Mesothelial cell of epicardium (in vitro differentiated cells): ENCODE results near the gene CSMD2. TPM values are rescaled to one million over a fixed set of nuclear protein-coding genes. Genes with fewer than 3 reads are reported as not detected.

Experiments used
- DNase-seq, 2 experiments: peaks; one replicate each; pipeline ENCODE4 v3.0.0; 2021; ENCODE audit warnings: low spot score in 2 of 2; ENCODE audit not compliant: unreplicated experiment in 2 of 2
- H3K27ac Mint-ChIP-seq: 2 replicates; pipeline ENCODE4 v1.8.0; 2021; ENCODE audit warnings: mixed read lengths
- H3K27me3 Mint-ChIP-seq: 2 replicates; pipeline ENCODE4 v1.8.0; 2021; ENCODE audit warnings: low read depth, mixed read lengths
- H3K36me3 Mint-ChIP-seq: 2 replicates; pipeline ENCODE4 v1.8.0; 2021; ENCODE audit warnings: mixed read lengths
- H3K4me1 Mint-ChIP-seq: 2 replicates; pipeline ENCODE4 v1.8.0; 2021; ENCODE audit warnings: mixed read lengths
- H3K4me3 Mint-ChIP-seq: 2 replicates; pipeline ENCODE4 v1.8.0; 2021; ENCODE audit warnings: mild to moderate bottlenecking, moderate library complexity, mixed read lengths
- H3K9me3 Mint-ChIP-seq: 2 replicates; pipeline ENCODE4 v1.8.0; 2021; ENCODE audit warnings: mixed read lengths
- total RNA-seq: library from RNA; stranded (reverse); gene quantifications from 3 replicates; pipeline ENCODE4 v1.2.1, GENCODE V29; 2021
- TF ChIP-seq, protein P1 (sequence below): fragments of 200-600 bp; sonication (generic); IDR thresholded peaks from one replicate; pipeline ENCODE4 v1.5.0; 2021; ENCODE audit warnings: antibody characterized with exemption; ENCODE audit not compliant: unreplicated experiment

The CSMD2 gene
- total RNA-seq, 1 donor from 2014 or later, result 1.9 TPM

DNA sequence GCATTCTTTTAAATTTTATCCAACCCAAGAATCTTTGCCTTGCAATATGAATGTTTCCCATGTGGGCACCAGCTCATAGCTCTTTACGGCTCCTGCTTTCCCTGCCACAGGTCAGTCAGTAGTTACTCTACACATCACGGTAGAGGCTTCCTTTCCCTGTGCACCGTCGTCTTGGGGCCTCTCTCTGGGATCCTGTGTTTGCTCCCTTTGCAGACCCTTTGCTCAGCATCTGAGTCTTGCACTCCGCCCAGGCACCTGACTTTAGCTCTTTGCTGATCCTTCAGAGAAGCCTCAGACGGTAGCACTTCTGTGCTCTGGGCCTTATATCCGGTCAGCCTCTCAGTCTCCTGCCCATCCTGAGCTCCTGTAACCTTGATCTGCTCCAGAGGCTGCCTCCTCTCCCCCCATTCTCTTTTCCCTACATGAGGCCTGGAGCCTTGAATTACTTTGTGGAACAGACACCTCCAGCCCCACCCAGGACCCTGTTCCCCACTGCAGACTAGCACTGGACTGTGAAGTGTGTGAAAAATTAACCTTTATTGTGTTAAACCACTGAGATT, 484.7 kb downstream of the CSMD2 start:
- TF ChIP-seq, protein P1, sequence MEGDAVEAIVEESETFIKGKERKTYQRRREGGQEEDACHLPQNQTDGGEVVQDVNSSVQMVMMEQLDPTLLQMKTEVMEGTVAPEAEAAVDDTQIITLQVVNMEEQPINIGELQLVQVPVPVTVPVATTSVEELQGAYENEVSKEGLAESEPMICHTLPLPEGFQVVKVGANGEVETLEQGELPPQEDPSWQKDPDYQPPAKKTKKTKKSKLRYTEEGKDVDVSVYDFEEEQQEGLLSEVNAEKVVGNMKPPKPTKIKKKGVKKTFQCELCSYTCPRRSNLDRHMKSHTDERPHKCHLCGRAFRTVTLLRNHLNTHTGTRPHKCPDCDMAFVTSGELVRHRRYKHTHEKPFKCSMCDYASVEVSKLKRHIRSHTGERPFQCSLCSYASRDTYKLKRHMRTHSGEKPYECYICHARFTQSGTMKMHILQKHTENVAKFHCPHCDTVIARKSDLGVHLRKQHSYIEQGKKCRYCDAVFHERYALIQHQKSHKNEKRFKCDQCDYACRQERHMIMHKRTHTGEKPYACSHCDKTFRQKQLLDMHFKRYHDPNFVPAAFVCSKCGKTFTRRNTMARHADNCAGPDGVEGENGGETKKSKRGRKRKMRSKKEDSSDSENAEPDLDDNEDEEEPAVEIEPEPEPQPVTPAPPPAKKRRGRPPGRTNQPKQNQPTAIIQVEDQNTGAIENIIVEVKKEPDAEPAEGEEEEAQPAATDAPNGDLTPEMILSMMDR, result no peak
- Mint-ChIP-seq H3K4me1 (no peaks in the 10 kb centered on the region), H3K4me3 (no peak overlapping the region), H3K36me3 (no peaks in the 10 kb centered on the region), H3K27me3 (peaks cover 28% of the 10 kb centered on the region), H3K27ac (no peak overlapping the region), H3K9me3 (peaks cover 7% of the 10 kb centered on the region)
- no peak for DNase-seq

- Mint-ChIP-seq H3K36me3 (no peaks in the 10 kb centered on the region), H3K27me3 (peaks cover 14% of the 10 kb centered on the region), H3K4me1 (no peaks in the 10 kb centered on the region), H3K9me3 (peaks cover 19% of the 10 kb centered on the region), H3K27ac (no peak overlapping the region), H3K4me3 (no peak overlapping the region)
- DNase-seq, result no peak
- TF ChIP-seq, protein P1, result no peak
Measured at GRCh38 chr1:33670567-33670966, 494.5 kb downstream of the CSMD2 start.

DNA sequence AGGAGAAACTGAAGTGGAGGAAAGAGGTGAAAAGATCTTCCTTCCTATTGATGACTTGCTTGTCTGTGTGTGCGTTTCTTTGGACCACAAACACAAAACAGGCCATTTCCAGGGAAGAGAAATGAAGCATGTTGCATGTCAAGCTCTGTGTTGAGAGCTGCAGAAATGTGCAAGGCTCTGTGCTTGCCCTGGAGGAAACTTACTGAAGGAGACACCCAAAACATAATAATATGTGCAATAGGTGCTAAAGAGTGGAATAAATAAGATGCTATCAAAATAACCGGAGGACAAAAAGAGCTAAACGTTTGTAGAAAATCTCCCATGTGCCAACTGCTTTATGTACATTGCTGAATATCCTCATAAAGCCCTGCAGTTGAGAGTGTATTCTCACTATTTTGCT, 496.3 kb downstream of the CSMD2 start:
- Mint-ChIP-seq H3K27me3 (peaks cover 14% of the 10 kb centered on the region), H3K9me3 (peaks cover 11% of the 10 kb centered on the region), H3K36me3 (no peaks in the 10 kb centered on the region), H3K4me1 (no peaks in the 10 kb centered on the region), H3K27ac (no peak overlapping the region), H3K4me3 (no peak overlapping the region)
- DNase-seq, result no peak
- TF ChIP-seq, protein P1, result no peak

- Mint-ChIP-seq H3K4me1 (no peaks in the 10 kb centered on the region), H3K4me3 (no peak overlapping the region), H3K27ac (no peak overlapping the region), H3K27me3 (peaks cover 15% of the 10 kb centered on the region), H3K36me3 (no peaks in the 10 kb centered on the region), H3K9me3 (peaks cover 6% of the 10 kb centered on the region)
- TF ChIP-seq, protein P1, result no peak
- no peak for DNase-seq
Measured at GRCh38 chr1:33667386-33668282, 497.4 kb downstream of the CSMD2 start.

DNA sequence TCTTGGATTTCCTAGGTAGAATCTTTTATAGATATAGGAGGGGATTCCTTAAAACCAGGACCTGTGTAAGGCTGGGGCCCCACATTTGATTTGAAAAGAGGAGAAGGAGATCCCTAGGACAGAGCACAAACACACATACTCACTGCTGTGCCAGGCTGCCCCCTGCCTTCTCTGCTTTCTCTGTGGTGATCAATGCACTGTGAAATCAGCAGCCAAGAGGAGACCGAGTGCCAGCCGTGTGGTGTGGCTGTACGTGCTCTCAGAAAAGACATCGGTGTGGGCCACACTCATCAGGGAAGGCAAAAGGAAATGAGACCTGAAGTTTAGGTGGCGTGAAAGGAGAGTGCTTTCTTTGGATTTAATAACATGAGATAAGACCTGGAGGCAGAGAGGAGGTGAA, 498.4 kb downstream of the CSMD2 start:
- H3K9me3 Mint-ChIP-seq, result peaks cover 4% of the 10 kb centered on the region
- DNase-seq, result no peak
- H3K27me3 Mint-ChIP-seq, result peaks cover 24% of the 10 kb centered on the region
- TF ChIP-seq, protein P1, result no peak
- no peak overlapping the region for H3K4me3 Mint-ChIP-seq
- no peaks in the 10 kb centered on the region for H3K36me3 Mint-ChIP-seq
- H3K4me1 Mint-ChIP-seq, result no peaks in the 10 kb centered on the region
- H3K27ac Mint-ChIP-seq, result no peak overlapping the region
